Loucy (cell line): ENCODE results near the gene MBNL1.

Experiments used
- H2AFZ ChIP-seq: fragments of 200-600 bp; sonication (generic); 2 replicates; pipeline ENCODE4 v1.6.0; 2016; ENCODE audit warnings: antibody characterized with exemption, mild to moderate bottlenecking, low read length, moderate library complexity
- H3F3A ChIP-seq: fragments of 200-600 bp; 2 replicates; pipeline ENCODE4 v1.6.0; 2016; ENCODE audit warnings: antibody characterized with exemption, low read depth, mild to moderate bottlenecking
- H3K27me3 ChIP-seq: fragments of 200-600 bp; sonication (generic); 2 replicates; pipeline ENCODE4 v1.6.1; 2014; ENCODE audit warnings: low read length, mild to moderate bottlenecking; ENCODE audit not compliant: insufficient read depth, poor library complexity, severe bottlenecking
- H3K36me3 ChIP-seq: fragments of 200-600 bp; sonication (generic); 2 replicates; pipeline ENCODE4 v1.6.1; 2016; ENCODE audit warnings: low read length; ENCODE audit not compliant: insufficient read depth
- H3K4me1 ChIP-seq: fragments of 200-600 bp; sonication (generic); 2 replicates; pipeline ENCODE4 v1.5.1; 2014; ENCODE audit warnings: low read length, mild to moderate bottlenecking; ENCODE audit not compliant: insufficient read depth, poor library complexity, severe bottlenecking
- H3K4me2 ChIP-seq: fragments of 200-600 bp; sonication (generic); 2 replicates; pipeline ENCODE4 v1.6.0; 2014; ENCODE audit warnings: antibody characterized with exemption, low read length, low read depth, mild to moderate bottlenecking; ENCODE audit not compliant: poor library complexity, severe bottlenecking
- H3K4me3 ChIP-seq: fragments of 200-600 bp; sonication (generic); 2 replicates; pipeline ENCODE4 v1.5.1; 2014; ENCODE audit warnings: low read length, mild to moderate bottlenecking, mixed read lengths; ENCODE audit not compliant: poor library complexity, severe bottlenecking
- H3K79me2 ChIP-seq: fragments of 200-600 bp; sonication (generic); 2 replicates; pipeline ENCODE4 v1.6.1; 2014; ENCODE audit warnings: low read length; ENCODE audit not compliant: insufficient read depth
- H3K9ac ChIP-seq: fragments of 200-600 bp; sonication (generic); 2 replicates; pipeline ENCODE4 v1.6.0; 2014; ENCODE audit warnings: mild to moderate bottlenecking, low read depth, low read length, moderate library complexity; ENCODE audit not compliant: poor library complexity, severe bottlenecking
- H3K9me2 ChIP-seq: fragments of 200-600 bp; sonication (generic); replicated peaks from 2 replicates; pipeline ENCODE4 v1.6.1; 2016; ENCODE audit warnings: low read depth, low read length, mixed read lengths
- H3K9me3 ChIP-seq: fragments of 200-600 bp; sonication (generic); 2 replicates; pipeline ENCODE4 v1.6.1; 2014; ENCODE audit warnings: mild to moderate bottlenecking, antibody characterized with exemption, low read length, low read depth; ENCODE audit not compliant: insufficient read depth
- H4K20me1 ChIP-seq: fragments of 200-600 bp; sonication (generic); 2 replicates; pipeline ENCODE4 v1.6.0; 2014; ENCODE audit warnings: antibody characterized with exemption, low read length, mild to moderate bottlenecking; ENCODE audit not compliant: insufficient read depth, poor library complexity, severe bottlenecking
- EZH2phosphoT487 ChIP-seq: fragments of 200-600 bp; IDR thresholded peaks from 2 replicates; pipeline ENCODE4 v1.6.1; 2018; ENCODE audit warnings: antibody characterized with exemption, mild to moderate bottlenecking, moderate library complexity, borderline replicate concordance
- TF ChIP-seq, protein P1 (sequence below): fragments of 200-600 bp; sonication (generic); conservative IDR thresholded peaks from 2 replicates; pipeline ENCODE4 v1.5.1; 2014; ENCODE audit warnings: mild to moderate bottlenecking, antibody characterized with exemption, low read length

MBNL1 gene

DNA sequence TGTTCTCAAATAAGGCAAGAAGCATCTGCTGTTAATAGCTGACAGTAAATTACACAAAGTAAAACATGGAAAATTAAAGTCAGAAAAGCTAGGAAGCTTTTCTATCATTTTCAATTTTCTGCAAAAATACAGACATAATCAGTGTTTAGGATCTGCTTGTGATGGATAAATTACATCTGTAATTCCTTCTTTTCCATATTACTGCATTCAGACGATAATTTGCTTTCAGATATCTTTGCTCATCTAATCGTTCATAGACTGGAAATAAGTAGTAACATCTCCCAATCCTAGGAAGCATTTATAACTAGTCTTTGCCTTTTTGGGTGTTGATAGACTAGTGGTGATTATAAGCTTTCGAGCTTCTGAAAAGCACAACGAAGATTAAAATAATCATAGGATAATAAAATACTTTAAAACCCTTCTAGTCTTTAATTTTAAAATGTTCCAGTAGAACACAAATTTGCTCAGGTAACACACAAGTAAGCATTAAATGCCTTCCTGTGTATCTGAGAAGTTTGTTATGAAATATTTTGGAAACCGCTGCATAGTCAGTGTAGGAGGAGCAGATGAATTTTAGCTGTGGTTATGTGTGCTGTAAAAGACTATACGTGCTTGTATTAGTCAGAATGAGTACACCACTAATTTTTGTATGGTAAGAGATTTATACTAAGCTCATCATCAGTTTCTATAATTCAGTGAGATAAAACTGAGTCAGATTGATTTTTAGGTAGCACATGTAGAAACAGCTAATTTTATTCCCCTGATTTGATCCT lies 41.0 kb downstream of the MBNL1 start:
- no peak overlapping the region for H3K4me2 ChIP-seq
- H3K4me1 ChIP-seq, result peaks cover 13% of the 10 kb centered on the region
- H3K9me2 ChIP-seq, result no peaks in the 10 kb centered on the region
- no peak overlapping the region for H3K4me3 ChIP-seq
- no peak for TF ChIP-seq EZH2phosphoT487
- TF ChIP-seq, protein P1, sequence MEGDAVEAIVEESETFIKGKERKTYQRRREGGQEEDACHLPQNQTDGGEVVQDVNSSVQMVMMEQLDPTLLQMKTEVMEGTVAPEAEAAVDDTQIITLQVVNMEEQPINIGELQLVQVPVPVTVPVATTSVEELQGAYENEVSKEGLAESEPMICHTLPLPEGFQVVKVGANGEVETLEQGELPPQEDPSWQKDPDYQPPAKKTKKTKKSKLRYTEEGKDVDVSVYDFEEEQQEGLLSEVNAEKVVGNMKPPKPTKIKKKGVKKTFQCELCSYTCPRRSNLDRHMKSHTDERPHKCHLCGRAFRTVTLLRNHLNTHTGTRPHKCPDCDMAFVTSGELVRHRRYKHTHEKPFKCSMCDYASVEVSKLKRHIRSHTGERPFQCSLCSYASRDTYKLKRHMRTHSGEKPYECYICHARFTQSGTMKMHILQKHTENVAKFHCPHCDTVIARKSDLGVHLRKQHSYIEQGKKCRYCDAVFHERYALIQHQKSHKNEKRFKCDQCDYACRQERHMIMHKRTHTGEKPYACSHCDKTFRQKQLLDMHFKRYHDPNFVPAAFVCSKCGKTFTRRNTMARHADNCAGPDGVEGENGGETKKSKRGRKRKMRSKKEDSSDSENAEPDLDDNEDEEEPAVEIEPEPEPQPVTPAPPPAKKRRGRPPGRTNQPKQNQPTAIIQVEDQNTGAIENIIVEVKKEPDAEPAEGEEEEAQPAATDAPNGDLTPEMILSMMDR, result no peak
- no peak overlapping the region for H3K9ac ChIP-seq
- H2AFZ ChIP-seq, result no peak overlapping the region
- H3K79me2 ChIP-seq, result peaks cover 99% of the 10 kb centered on the region
- H3K27me3 ChIP-seq, result no peaks in the 10 kb centered on the region
- H4K20me1 ChIP-seq, result peaks cover 82% of the 10 kb centered on the region
- H3K9me3 ChIP-seq, result no peaks in the 10 kb centered on the region
- H3F3A ChIP-seq, result no peaks in the 10 kb centered on the region
- H3K36me3 ChIP-seq, result peaks cover 49% of the 10 kb centered on the region

DNA sequence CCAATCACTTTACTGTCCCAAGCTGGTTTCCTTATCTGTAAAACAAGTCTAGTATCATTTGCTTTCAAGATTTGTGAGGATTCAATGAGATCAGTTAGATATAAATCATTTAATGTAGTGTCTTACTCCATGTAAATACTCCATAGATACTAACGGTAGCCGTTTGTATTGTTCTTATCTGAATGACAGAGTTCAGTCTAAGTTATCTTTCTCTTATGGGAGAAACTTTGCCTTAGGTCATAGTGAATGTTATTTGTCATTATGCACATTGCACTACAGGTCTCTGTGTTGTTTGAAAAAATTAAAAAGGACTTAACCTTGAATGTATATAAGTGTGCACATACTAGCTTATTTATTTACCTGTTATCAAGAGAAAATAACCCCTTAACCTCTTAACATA lies 44.7 kb downstream of the MBNL1 start:
- Histone ChIP-seq H3K4me2 (no peak overlapping the region), H4K20me1 (peaks cover 82% of the 10 kb centered on the region), H2AFZ (no peak overlapping the region), H3K27me3 (no peaks in the 10 kb centered on the region), H3K4me1 (peaks cover 7% of the 10 kb centered on the region), H3K9ac (no peak overlapping the region), H3K9me2 (no peaks in the 10 kb centered on the region), H3K9me3 (no peaks in the 10 kb centered on the region), H3K79me2 (peaks cover 99% of the 10 kb centered on the region), H3K4me3 (no peak overlapping the region), H3K36me3 (peaks cover 33% of the 10 kb centered on the region; the same call in 1 of the 2 replicates), H3F3A (no peaks in the 10 kb centered on the region)
- TF ChIP-seq, protein P1, result no peak
- no peak for TF ChIP-seq EZH2phosphoT487

DNA sequence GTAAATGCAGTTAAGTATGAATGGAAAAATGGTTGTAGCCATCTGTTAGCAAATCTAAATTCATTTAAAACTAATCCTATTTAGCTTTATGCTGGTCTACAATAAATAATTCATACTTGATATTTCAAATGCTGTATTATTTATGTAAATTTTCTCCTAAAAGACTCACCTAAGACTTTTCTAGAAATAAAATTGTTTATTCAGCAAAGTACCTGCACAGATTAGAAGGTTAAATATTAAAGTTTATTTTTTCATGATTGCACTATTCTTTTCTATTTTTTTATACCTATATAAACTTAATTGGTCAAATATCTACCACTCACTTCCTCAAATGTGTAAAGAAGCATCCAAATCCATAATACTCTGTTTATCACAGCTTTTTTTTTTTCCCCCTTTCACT lies 45.2 kb downstream of the MBNL1 start:
- peaks cover 4% of the 10 kb centered on the region for H3K4me1 ChIP-seq
- H3K36me3 ChIP-seq, result peaks cover 30% of the 10 kb centered on the region; the same call in 1 of the 2 replicates
- H3F3A ChIP-seq, result no peaks in the 10 kb centered on the region
- no peaks in the 10 kb centered on the region for H3K9me3 ChIP-seq
- TF ChIP-seq, protein P1, result no peak
- TF ChIP-seq EZH2phosphoT487, result no peak
- H3K9ac ChIP-seq, result no peak overlapping the region
- H3K4me2 ChIP-seq, result no peak overlapping the region
- peaks cover 99% of the 10 kb centered on the region for H3K79me2 ChIP-seq
- no peak overlapping the region for H2AFZ ChIP-seq
- H3K9me2 ChIP-seq, result no peaks in the 10 kb centered on the region
- H3K27me3 ChIP-seq, result no peaks in the 10 kb centered on the region
- peaks cover 82% of the 10 kb centered on the region for H4K20me1 ChIP-seq
- H3K4me3 ChIP-seq, result no peak overlapping the region
